Transverse colon (tissue), 4 donors: ENCODE results near the gene CYP2B6. TPM values are rescaled to one million over a fixed set of nuclear protein-coding genes. Genes with fewer than 3 reads are reported as not detected.

ENCODE experiments used
- DNase-seq: peaks from one replicate; pipeline ENCODE4 v3.0.0-alpha.2; 2019
- H3K27ac ChIP-seq, 4 donors: fragments of 200-600 bp; sonication (generic); 2 replicates each; pipeline ENCODE4 v1.5.1; 2016 to 2018; ENCODE audit warnings: inconsistent platforms in 4 of 4
- H3K27me3 ChIP-seq: fragments of 200-600 bp; sonication (generic); 2 replicates; pipeline ENCODE4 v1.5.1; 2017; ENCODE audit warnings: inconsistent platforms
- H3K36me3 ChIP-seq, 4 donors: fragments of 200-600 bp; sonication (generic); 2 replicates each; pipeline ENCODE4 v1.5.1; 2017 to 2019; ENCODE audit warnings: inconsistent platforms in 4 of 4
- H3K4me1 ChIP-seq, 4 donors: fragments of 200-600 bp; sonication (generic); 2 replicates each; pipeline ENCODE4 v1.5.1; 2017 to 2020; ENCODE audit warnings: inconsistent platforms in 4 of 4
- H3K4me3 ChIP-seq, 4 donors: fragments of 200-600 bp; sonication (generic); 1 replicate in 1 of 4; 2 replicates in 3 of 4; pipeline versions ENCODE4 v1.5.1 to v1.6.1; 2017 to 2019; ENCODE audit warnings: inconsistent platforms in 4 of 4
- H3K9me3 ChIP-seq, 2 donors: fragments of 200-600 bp; sonication (generic); 2 replicates each; pipeline ENCODE4 v1.5.1; 2017 to 2019; ENCODE audit warnings: inconsistent platforms in 2 of 2
- CTCF ChIP-seq, 5 experiments: fragments of 200-600 bp in 3 of 5; fragments of 450-650 bp in 2 of 5; sonication (generic) in 3 of 5; IDR thresholded peaks; 1 replicate in 2 of 5; 2 replicates in 3 of 5; pipeline ENCODE4 v1.5.1; 2016 to 2017; ENCODE audit warnings: antibody characterized with exemption in 5 of 5, inconsistent platforms in 3 of 5, mild to moderate bottlenecking in 2 of 5, moderate library complexity in 1 of 5
- EP300 ChIP-seq: sonication (generic); formaldehyde crosslinking; IDR thresholded peaks from one replicate; pipeline ENCODE4 v1.6.1; 2017; ENCODE audit warnings: antibody characterized with exemption, low read depth
- POLR2A ChIP-seq: fragments of 450-650 bp; IDR thresholded peaks from one replicate; pipeline ENCODE4 v1.6.1; 2016; ENCODE audit warnings: antibody characterized with exemption, mild to moderate bottlenecking, moderate library complexity
- POLR2AphosphoS5 ChIP-seq, 3 donors: sonication (generic); formaldehyde crosslinking; IDR thresholded peaks; one replicate each; pipeline ENCODE4 v1.6.1; 2016; ENCODE audit warnings: antibody characterized with exemption in 3 of 3
- WGBS, 2 donors: methylation state at CpG; one replicate each; pipeline ENCODE4 v1.1.5; 2018; ENCODE audit warnings: low coverage in 1 of 2; 5-methylcytosine and 5-hydroxymethylcytosine counted together
- in situ Hi-C, 4 donors: fragments of 200-750 bp; cut with MboI; loops; one replicate each; pipeline versions ENCODE4 v1.15.0 to v1.15.1; 2017; ENCODE audit warnings: low sequenced_read_pairs in 3 of 4, low pct_ligation_motif_present in 1 of 4, low pct_unique_long_range_greater_than_20kb in 1 of 4
- intact Hi-C: fragments of 100-400 bp; cut with DNase I; formaldehyde crosslinking; loops from one replicate; pipeline ENCODE4 v1.15.1; 2023; ENCODE audit warnings: low total_unique reads
- total RNA-seq, 4 donors: library from RNA; depleted of rRNA; stranded (reverse); fragments of >200 nt; gene quantifications; one replicate each; pipeline ENCODE4 v1.1.0, GENCODE V29; 2016

The CYP2B6 gene
- total RNA-seq, 4 donors from 2014 or later: 1.4 to 9.7 (median 5.5) TPM

- intact Hi-C loops: no loop called here
- no peak for TF ChIP-seq POLR2AphosphoS5 (IDR thresholded peaks at IDR 0.05)
- TF ChIP-seq EP300: no peak
- no peak for TF ChIP-seq CTCF (IDR thresholded peaks at IDR 0.05)
- TF ChIP-seq POLR2A: no peak
- Histone ChIP-seq H3K27ac (no peak overlapping the region), H3K4me1 (no peaks in the 10 kb centered on the region), H3K4me3 (no peak overlapping the region), H3K9me3 (peaks cover 8 to 9% of the 10 kb centered on the region in 2 donors), H3K36me3 (no peaks in the 10 kb centered on the region), H3K27me3 (peaks cover under 1% of the 10 kb centered on the region)
- in situ Hi-C loops: no loop called here
- WGBS, 2 donors: 86 to 91% methylated on average over 10 to 18 of the region's 18 CpGs
- DNase-seq: no peak
Measured at GRCh38 chr19:40948580-40949299, 42.3 kb upstream of the CYP2B6 start.

GRCh38 chr19:40954573-40954972 lies 36.5 kb upstream of the CYP2B6 start:
- Histone ChIP-seq H3K4me3 (no peak overlapping the region), H3K36me3 (no peaks in the 10 kb centered on the region), H3K27ac (no peak overlapping the region), H3K4me1 (no peaks in the 10 kb centered on the region), H3K27me3 (no peaks in the 10 kb centered on the region), H3K9me3 (peaks cover 25 to 36% of the 10 kb centered on the region in 2 donors)
- in situ Hi-C loops: no loop called here
- WGBS, 2 donors: 65 to 91% methylated on average over 2 to 10 of the region's 10 CpGs
- intact Hi-C loops: no loop called here
- TF ChIP-seq POLR2A: no peak
- no peak for TF ChIP-seq EP300
- TF ChIP-seq POLR2AphosphoS5 (IDR thresholded peaks at IDR 0.05): no peak
- TF ChIP-seq CTCF (IDR thresholded peaks at IDR 0.05): no peak
- DNase-seq: no peak

- 91 to 100% methylated on average over 1 of the region's 1 CpG for WGBS, 2 donors
- H3K27me3 ChIP-seq: no peaks in the 10 kb centered on the region
- H3K4me3 ChIP-seq: no peak overlapping the region
- intact Hi-C loops (no loop called here), in situ Hi-C loops (no loop called here)
- H3K4me1 ChIP-seq: no peaks in the 10 kb centered on the region
- TF ChIP-seq POLR2AphosphoS5 (IDR thresholded peaks at IDR 0.05) (no peak), POLR2A (no peak), CTCF (IDR thresholded peaks at IDR 0.05) (no peak), EP300 (no peak)
- H3K36me3 ChIP-seq: no peaks in the 10 kb centered on the region
- no peak overlapping the region for H3K27ac ChIP-seq
- H3K9me3 ChIP-seq: peaks cover 11 to 22% of the 10 kb centered on the region in 2 donors
- DNase-seq: no peak
Measured at GRCh38 chr19:40959338-40959737, 31.7 kb upstream of the CYP2B6 start.

- intact Hi-C loops: no loop called here
- in situ Hi-C loops: no loop called here
- Histone ChIP-seq H3K9me3 (peaks cover 7 to 13% of the 10 kb centered on the region in 2 donors), H3K36me3 (no peaks in the 10 kb centered on the region), H3K27ac (no peak overlapping the region), H3K4me3 (no peak overlapping the region), H3K4me1 (no peaks in the 10 kb centered on the region), H3K27me3 (no peaks in the 10 kb centered on the region)
- peak; percentile 12 for DNase-seq
- WGBS, 2 donors: 40% methylated on average over 1 of the region's 1 CpG; no CpG with 5 or more reads in 1 of the 2 donors
- TF ChIP-seq POLR2A: no peak
- TF ChIP-seq CTCF (IDR thresholded peaks at IDR 0.05): no peak
- TF ChIP-seq POLR2AphosphoS5 (IDR thresholded peaks at IDR 0.05): no peak
- TF ChIP-seq EP300: no peak
Measured at GRCh38 chr19:40960062-40960685, 30.9 kb upstream of the CYP2B6 start.
